Activated CD4-positive, alpha-beta T cell treated with anti-CD3 and anti-CD28 coated beads for 1 hour (primary cell): ENCODE measurements around the gene PRDM8.

Experiments used
- DNase-seq: peaks from one replicate; pipeline ENCODE4 v3.0.0-alpha.2; 2020

The PRDM8 gene

DNA sequence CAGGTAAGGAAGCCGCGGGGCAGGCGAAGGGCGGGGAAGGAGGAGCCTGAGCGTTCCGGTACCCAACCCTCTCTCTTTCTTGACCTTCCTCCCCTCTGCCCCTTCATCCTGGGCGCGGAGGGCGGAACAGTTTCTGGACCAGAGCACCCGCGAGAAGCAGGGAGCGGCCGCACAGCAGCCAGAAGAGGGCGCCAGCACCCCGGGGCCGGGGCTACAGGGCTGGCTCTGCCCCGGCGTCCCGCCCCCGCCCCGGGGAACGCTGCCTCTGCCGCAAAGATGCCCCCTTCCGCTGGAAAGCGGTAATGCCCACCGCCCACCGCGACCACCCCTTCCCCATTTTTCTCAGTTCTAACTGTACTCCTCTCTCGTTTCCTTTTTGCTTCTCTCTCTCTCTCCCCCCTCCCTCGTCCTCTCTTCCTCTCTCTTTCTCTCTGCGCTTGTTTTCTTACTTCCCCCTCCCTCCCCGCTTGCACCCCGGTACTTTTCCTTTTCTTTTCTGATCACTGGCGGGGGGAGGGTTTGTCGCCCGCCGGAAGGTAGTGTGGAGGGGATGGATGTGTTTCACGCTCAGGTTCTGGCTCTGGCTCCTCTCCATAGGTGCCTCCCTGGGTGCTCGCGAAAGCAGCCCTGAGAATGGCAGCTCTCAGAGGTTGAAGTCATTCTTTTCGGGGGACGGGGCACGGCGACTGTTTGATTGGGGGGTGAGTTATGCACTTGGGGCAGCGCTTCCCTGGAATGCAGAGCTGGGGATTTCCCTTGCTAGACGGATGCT is 13.1 kb upstream of the PRDM8 start:
- DNase-seq = peak; percentile 89

DNA sequence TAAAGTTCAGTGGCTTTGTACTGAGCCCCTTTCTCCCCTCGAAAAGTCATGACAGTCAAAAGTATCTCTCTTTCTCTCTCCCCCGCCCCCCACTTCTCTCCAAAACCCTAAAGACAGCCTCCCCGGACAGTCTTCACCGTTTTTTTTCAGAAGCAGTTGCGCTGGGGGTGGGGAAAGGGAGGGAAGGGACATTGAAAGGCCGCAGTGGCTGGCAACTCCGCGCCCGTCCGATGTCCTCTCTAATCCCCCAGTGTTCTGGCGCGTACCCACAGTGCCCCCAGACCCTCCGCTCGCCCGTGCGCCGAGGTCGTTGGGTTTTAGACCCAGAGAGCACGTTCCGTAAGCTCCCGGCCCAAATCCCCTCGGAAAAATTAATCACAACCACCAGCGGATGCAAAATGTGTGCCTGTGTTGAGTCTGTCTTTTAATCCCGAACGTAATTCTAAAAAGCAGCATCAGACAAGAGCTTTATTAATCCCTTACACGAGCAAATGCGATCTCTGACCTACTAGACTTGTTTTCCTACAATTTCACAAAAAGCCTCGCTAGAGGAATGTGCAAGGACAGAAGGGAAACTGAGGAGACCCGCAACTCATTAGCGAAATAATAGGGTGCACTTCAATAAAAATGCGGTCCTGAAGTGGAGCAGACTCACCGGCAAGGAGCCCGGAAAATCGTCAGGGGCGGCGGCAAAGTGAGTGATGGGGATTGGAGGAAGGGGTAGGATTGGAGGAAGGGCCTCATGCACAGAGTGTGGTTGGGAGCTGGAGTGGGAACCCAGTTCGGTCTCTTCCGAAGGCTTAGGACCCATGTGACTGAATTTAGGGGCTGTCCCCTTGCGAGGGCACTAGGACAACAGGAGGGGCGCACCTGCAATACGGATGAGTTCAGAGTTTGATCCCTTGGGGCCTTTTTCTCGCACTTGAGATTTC is 12.2 kb upstream of the PRDM8 start:
- no peak for DNase-seq

DNA sequence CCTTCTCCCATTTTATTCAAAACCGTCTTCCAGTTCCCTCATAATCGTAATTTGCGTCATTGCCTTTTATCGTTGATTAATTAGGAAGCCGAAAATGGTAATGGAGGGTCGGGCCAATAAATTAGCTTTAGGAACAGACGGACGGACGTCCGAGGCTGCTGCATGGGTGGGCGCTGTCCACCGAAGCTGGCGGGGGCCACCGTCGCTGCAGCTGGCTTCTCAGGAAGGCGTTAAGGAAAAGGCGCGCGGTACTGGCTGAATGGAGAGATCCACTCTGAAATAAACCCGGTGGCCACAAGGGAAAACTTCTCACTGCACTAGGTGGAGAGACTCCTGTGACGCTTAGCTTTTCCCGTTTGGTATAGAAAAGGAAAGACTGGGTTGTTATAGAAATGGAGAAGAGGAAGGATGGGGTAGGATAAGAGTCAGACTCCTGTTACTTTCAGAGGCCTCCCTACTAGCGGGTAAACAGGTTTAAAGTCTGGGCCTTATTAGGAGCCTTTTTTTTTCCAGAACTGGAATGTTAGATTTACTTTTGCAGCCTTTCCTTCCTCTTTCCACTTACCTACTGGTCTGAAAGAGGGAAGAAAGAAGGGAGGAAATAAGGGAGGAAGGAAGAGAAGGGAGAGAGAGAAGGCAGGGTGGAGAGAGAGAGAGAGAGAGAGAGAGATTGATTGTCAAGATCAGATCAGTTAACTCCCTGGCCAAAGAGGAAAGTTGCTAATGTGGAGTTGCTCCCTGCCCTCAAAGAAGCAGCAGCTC is 11.3 kb upstream of the PRDM8 start:
- no peak for DNase-seq

DNA sequence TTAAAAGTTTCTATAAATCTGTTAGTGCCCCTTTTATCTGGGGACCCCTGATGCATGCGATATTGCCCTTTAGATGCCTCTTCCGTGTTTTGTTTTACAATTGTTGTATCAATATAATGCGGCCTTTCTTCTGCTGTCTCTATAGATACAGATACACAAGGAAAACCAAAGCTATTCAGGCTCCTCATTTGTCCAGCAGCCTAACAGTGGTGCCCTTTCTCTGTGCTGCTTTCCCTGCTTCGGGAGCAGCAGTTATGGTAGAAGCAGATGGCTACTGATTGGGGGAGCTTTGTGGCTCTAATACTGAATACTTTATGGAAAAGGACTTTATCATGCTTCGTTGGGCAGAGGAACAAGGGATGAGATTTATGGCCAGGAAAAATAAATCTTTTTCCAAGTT is 10.6 kb upstream of the PRDM8 start:
- DNase-seq = no peak

DNA sequence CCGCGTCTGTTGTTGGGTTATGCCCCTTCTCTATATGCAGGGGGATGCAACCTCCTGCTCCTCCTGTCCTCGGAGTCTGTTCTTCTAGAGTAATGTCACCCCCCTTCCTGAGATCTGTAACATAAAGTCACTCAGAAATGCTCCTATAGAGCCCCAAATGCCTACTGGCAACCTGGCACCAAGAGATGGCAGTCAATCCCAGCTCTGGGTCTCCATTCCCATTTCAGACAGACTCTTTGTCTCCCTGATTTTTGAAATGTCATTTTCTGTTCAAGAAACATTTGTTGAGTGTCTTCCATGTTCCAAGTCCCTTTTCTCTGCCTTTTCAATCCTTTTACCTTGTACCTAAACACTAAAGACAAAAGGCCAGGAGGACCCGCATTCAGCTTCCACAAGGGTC is 9.6 kb upstream of the PRDM8 start:
- DNase-seq = no peak

DNA sequence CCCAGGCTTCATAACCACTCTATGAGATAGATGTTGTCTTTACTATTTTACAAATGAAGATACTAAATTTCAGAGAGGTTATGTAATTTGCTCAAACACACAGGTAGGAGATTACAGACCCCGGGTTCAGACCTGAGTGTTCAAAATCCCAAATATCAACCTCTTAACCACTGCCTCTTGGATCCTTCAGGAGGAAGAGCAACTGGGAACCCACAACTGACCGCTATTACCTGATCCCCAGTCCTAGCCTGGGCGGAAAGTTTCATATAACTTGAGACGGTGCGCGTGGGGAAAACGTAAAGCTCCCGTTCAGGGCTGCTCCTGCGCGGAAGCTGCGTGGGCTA is 8.9 kb upstream of the PRDM8 start:
- no peak for DNase-seq

DNA sequence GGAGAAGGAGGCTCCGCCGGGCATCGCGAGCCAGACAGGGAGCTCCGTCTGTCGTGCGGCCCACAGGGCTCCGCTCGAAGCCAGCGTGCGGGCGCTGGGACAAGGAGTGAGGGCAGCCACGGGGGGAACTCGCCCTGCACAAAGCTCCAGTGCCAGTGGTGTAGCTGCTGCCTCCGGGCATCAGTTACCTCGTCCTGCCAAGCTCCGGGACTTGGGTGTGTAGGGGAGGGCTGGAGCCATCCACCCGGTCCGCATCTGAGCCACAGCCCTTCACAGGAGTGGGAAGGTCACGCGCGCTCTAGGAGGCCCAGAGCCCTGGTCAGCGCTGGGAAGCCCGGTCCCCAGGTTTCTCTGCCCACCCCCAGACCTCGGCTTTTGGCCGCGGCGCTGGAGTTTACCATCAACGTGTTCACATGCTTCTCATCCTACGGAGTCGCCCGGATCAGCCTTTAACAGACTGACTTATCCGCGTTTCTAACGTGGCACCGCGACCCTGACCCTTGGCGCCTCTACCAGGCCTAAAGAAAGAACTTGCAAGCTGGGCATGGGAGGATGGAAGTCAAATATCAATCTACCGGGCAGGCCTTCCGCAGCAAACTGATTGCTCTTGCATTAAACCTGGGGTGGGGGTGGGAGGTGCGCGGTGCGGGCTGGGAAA is 8.4 kb upstream of the PRDM8 start:
- DNase-seq = no peak

DNA sequence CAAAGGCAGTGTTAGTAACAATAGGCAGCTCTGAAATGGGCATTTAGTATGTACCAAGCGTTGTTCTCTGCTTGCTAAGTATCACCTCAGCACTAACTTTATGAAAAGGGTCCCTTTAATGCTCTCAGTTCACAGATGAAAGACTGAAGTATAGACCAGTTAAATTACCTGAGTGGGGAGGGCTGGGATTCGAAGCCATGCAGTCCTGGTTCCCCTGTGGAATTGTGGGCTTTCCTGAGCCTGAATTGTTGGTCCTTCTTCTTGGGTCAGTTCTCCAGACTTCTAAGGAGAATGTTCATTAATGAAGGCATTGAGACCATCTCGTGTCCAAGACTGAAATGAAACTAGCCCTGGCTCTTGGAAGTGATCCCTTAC is 7.7 kb upstream of the PRDM8 start:
- DNase-seq = no peak

DNA sequence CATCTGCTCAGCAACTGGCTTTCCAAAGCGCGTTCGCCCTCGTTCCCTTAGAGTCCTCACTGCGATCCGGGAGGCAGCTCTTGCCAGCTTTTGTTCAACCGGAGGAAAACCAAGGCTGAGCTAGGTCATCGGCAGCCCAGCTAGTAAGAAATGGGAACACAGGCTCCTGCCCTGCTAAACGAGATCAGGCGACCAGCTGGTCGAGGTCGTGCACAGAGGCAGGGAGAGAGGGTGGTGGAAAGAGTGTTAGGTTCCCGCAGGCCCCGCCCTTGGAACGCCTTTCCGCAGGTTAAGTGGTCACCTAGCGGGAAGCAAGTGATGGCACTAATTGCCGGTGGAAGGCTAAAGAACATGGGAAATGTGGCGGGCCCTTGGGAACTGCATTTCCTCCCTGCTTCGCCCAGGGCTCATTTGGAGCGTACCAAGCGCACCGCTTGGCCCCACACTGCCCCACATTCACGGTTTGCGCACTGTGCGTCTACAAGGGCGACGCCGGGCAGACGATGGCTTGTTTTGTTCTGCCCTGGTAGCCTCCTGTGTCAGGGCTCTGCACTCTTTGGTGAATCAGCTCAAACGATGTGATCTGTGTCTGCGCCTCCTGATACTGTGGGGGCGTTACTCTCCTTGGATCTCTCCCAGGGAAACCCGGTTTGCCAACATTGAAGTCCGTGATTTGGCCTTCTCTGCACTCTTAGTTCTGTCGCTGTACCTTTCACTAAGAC is 7.2 kb upstream of the PRDM8 start:
- DNase-seq = no peak

DNA sequence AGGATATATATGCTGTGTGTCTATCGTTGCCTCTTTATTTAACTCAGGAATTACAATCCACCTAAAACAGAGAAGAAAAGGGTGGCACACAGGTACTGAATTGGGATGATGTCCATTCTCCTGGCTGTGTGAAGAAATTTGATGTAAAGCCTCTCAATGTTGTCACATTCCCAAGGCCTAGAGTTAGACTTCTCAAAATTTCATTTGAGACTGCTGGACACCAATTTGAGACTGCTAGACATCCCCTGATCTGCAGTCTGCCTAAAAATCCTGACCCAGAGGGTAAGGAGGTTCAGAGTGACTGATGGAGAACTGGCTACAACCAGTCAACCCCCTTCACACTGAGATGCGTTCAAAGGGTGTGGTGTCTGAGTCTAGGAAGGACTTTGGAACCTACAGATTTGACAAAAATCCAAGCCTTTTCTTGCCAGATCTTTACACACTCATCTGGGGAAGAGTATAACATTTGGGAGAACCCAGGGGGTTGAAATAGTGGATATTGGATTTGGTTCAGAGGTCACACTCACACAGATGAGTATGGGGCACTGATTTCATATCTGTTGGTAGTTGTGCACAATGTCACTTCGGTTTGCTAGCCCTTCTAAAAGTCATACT is 4.9 kb upstream of the PRDM8 start:
- DNase-seq = no peak

DNA sequence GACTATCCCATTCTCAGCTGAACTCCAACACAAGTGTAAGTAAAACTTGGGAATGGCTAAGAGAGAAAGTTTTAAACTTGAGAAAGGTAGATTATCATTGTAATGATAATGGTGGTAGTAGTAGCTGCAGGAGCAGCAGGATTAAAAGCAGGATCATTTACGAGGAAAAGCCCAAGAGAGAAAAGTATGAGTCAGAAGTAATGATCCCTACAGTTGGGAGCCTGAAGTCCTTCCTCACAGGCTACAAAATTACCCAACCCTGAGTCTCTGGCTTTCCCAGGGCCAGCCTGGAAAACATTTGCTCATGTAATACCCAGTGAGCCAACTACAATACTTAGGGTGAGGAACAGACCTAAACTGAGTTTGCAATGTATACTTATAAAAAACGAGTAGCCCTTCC is 4.4 kb upstream of the PRDM8 start:
- DNase-seq = no peak

DNA sequence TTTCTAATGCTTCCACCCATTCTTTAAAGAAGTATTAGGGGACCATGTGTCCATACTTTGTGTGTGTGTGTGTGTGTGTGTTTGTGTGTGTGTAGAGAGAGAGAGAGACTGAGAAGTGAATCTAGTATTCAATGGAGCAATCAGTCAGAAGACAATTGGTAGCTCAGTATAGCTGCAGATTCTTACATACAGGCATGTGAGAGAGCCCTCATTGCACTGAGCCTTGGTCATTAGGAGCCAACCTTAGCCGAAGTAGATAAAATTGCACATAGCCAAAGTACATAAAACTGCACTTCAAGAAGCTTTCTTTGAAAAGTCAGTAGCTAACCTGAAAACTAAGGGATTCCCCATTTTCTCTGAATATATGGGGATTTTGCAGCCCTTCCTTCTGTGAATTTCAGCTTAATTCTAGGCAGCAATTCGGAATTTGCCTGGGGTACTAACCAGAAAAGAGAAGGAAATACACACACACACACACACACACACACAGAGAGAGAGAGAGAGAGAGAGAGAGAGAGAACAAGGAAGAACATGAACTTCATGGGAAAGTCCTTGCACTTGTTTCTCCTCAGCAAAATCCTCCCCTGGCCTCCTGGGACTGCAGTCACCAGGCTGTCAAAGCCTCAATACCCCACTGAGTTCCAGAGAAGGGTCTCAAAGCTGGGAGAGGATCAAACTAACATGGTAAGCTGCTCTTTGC is 1.7 kb upstream of the PRDM8 start:
- no peak for DNase-seq

DNA sequence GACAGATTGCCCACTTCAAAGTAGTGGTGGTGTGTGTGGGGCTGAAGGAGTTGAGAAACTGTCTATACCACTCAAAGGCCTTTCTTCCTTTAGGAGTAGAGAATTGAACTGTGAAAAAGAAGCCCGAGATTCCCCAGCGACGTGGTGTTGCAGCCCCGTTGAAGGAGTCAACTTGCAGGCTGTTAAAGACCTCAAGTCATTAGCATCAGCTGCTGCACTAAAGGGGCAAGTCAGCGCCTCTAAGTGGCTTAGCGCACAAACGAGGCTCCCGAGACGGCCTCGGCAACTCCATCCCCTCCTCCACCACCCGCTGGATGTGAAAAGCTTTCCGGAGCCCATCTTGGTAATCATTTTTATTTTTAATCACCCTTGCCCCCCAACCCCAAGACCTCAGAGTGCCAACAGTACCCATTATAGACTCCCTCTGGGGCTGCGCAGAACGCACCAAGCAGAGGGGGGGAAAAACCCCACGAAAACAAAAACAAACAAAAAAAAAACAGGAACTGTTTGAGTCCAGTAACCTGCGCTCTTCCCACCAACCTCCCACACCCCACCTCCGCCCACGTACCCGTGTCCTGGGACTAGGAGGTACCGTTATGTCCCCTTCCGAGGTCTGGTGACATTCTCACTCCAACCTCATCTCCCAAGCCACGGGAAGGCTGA is 913 bp upstream of the PRDM8 start:
- no peak for DNase-seq

DNA sequence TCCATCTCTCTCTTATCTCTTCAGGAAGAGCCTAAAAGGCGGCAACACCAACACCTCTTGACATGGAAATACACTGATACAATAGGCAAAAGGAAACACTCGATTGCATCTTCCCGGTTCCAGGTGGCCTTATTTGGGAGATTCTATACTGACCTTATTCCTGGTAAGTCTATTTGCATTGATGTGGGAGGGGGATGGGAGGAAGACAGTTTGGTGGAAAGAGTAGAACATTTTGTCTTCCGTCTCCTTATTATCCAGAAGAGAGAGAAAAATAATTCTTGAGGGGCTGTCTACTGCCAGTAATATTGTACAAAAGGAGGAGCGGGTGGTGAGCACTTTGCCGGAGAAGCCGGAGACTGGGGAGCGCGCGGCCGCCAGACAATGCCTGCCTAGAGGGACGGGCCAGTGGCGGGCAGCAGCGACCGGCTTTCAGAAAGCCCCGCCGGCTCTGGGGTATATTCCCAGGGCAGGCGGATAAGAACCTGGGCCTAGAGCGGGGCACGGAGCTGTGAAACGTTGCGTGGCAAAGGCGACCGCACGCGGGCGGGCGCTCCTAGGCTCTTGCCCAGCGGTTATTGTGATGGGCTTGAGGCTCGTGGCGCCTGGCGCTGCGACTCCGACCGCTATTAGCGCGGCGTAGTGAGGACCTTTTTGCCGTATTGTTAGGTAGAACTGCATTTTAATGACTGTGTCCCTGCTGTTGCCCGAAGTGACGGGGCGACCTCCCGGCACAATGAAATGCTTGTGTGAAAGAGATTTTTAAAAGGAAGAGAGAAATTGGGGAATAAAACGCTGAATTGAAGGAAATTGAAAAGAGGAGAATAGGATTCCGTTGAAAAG is 518 bp downstream of the PRDM8 start:
- no peak for DNase-seq

DNA sequence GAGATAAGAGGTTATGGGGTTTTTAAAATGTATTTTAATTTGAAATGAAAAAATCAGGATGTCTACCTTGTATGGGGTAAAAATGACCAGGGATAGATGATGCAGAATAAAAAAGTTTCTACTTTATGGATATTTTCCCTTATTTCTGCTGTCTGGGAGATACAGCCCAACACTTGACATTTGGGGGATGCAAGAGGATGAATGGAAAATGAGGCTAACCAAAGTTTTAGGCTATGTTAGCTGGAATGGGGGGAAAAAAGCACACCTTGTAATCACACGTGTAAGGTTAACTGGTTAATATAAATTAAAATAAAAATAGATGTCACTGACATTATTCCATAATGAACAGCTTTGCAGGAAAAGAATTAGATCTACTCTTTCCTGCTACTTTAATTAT is 1.1 kb downstream of the PRDM8 start:
- DNase-seq = no peak

DNA sequence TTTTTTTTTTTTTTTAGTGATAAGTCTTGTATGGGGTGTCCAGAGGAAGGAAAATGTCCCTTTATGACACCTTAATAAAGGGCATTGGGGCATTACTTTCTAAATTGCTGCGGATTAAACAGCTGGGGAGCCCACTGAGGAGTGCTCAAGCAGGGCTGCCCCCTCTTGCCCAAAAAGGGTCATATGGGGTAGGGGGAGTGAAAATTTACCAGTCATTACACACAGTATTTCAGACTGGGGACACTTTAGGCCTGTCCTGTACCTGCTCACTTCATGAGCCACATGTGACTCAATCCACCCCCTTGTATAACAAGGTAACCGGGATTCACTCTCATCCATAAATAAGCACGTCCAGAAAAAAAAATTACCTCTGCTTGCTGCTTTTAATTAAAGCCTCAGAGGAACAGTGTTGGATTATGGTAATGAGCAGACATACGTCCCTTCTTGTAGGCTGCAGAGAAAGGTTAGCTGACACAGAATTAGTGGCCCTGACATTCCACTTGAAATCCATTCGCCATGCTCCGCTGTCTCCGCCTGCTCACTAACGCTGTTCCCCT is 1.8 kb downstream of the PRDM8 start:
- no peak for DNase-seq

DNA sequence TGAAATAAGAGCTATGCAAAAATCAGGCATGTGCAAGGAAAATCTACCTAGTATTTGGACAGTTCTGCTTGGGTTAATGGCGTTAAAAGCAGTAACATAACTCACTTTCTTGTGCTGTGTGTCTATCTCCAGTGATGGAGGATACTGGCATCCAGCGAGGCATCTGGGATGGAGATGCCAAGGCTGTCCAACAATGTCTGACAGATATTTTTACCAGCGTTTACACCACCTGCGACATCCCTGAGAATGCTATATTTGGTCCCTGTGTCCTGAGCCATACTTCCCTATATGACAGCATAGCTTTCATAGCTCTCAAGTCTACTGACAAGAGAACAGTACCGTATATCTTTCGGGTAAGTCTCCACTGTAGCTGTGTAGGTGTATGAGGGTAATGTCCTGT is 2.6 kb downstream of the PRDM8 start:
- DNase-seq = no peak

DNA sequence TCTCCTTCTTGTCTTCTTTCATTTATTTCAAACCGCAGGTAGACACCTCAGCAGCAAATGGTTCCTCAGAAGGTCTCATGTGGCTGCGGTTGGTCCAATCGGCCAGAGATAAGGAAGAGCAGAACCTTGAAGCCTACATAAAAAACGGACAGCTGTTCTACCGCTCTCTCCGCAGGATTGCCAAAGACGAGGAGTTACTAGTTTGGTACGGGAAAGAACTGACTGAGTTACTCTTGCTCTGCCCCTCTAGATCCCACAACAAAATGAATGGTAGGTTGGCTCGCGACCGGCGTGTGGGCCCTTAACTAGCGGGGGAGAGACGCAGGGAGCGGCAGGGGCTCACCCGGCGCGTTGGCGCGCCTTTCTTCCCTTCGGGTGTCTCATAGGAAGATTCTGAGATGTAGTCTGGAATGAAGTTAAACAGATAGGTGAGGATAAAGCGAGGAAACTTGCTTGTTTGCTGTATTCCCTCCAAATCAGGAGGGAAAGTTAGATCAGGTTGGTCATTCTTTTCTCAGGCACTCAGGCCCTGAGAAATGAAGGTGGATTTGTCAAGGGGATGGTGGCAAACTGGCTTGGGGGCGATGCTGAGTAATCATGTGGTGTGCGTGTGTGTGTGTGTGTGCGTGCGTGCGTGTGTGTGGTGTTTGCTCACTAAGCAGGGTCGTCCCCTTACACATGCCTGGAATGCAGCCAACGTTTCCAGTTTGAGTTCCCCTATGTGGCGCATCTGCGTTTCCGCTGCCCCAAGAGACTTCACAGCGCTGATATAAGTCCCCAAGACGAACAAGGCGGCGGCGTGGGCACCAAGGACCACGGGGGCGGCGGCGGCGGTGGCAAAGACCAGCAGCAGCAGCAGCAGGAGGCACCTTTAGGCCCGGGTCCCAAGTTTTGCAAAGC is 4.2 kb downstream of the PRDM8 start:
- DNase-seq = peak; percentile 50
